GM21390 (cell line): ENCODE results near the gene SBK1.
"Not testable (repeated sequence)": the region's sequence is repeated elsewhere in the genome, so short reads cannot be mapped to it uniquely, and the experiment has no call there.

Experiments used
- ATAC-seq: cut with Tn5 transposase; IDR thresholded peaks from one replicate; pipeline ENCODE4 v1.9.1; 2021; ENCODE audit not compliant: unreplicated experiment

SBK1 gene

DNA sequence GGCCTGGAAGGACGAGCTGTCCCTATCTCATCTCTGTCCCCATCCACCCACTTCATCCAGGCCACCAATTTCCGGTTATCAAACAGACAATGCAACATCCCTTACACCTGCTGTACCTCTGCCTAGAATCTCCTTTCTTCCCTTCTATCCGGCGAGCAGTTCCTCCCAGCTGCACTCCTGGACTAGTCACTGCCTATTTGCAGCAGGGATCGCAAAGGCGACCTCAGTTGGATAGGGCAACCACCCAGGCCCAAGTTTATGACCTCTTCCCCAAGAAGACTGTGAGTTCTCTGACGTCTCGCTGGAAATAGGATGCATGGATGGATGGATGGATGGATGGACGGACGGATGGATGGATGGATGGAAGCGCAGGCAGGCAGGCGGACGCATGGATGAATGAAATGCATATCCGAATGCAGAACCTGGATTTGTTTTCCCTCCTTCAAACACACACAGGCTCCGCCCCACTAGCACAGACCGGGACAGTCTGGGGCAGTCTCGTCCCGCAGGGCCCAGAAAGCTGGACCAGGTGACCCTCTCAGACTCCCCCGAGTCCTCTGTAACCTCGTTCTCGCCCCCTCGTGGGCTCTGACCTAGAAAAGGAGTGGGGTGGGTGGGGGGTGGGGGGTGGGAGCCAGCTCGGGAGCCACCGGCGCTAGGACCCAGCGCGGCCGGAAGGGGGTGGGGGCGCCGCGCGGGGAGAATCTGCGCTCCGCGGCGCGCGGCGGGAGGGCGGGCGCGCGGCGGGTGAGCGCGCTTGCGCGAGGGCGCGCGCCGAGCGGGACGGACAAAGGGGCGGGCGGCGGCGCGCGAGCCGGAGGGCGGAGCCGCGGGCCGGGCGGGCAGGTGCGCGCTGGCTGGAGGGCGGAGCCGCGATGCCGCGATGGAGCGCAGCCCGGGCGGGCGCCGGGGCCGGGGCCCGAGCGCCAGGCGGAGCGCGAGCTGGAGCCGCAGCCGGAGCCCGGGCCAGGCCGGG lies at the start of gene SBK1:
TSS of gene SBK1 (plus strand) at position 875 of the 976 bp plus-strand sequence. CDS start 24,867 bp downstream, outside the sequence.
- ATAC-seq = peak; percentile 89

DNA sequence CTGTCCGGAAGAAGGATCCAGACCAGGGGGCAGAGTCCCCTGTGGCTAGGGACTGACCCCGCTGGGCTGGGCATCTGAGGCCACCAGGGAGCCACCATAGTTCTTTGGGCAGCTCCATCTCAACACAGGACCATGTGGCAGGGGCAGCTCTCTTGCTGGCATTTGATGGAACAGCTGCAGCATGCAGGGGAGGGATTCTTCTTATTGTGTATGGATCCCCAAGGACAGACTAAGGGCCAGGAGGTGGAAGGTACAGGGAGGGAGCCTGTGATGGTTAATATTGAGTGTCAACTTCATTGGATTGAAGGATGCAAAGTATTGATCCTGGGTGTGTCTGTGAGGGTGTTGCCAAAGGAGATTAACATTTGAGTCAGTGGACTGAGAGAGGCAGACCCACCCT lies 42.8 kb upstream of the SBK1 start:
- ATAC-seq = not testable (repeated sequence)

DNA sequence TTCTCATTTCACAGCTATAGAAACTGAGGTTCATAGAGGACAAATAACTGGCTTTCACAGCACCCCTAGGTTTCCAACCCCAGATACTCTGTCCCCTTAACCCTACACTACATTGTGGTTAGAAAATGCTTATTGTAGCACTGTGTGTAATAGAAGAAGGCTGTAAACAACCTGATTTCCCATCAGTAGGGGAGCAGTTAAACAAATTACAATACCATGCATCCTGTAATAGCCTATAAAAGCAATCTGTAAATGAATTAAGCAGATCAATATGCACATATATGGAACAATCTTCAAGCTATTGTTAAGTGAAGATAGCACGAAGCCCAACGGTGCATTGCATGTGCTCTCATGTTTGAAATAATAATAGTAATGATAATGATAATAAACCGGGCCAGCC lies 41.3 kb upstream of the SBK1 start:
- no peak for ATAC-seq

DNA sequence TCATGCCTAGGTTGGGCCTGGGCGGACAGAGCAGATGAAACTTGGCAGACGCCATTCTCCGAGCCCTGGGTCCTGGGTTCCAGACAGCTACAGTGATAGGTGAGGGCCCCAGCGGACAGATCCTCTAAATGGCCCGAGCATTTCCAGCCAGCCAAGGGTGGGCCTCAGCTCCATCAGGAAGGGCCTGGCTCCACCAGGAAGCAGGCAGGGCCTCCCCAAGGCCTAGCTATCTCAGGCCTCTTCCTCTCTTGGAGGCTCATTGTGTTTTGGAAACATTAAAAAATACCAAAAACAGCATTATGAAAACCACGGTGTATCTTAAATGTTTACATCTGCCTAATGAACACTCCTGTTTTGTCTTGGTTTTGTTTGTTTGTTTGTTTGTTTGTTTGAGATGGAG lies 38.2 kb upstream of the SBK1 start:
- ATAC-seq = no peak

DNA sequence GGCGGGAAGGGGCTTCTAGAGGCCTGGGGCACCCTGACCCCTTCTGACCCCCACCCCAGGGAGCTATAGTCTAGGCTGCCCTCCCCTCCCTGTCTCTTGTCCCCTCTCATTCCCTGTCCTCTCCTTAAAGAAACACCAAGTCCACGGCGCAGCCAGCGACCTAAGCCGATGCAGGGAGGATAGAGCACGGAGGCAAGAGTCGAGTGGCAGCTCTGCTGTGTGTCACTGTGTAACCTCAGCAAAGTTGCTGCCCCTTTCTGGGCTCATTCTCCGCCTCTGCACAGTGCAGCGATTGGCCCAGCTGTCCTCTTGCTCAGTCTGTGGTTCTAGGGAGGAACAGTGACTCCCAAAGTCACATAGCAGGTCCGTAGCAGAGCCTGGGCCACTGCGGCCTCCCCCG lies 36.5 kb upstream of the SBK1 start:
- no peak for ATAC-seq

DNA sequence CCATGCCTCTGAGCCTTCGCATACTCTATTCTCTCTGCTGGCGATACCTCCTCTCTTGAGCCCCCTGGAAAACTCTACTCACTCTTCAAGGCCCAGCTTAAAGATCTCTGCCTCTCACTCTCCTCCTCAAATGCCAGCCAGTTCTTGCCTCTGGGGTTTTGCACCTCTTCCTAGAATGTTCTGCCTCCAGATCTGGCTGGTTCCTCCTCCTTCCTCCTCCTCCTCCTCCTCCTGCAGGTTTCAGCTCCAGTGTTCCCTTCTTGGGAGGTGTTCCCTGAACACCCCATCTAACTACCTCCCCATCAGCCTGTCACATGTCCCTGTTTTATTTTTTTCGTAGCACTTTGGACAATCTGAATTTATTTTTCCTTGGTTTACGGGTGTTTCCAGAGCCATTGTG lies 35.1 kb upstream of the SBK1 start:
- no peak for ATAC-seq

DNA sequence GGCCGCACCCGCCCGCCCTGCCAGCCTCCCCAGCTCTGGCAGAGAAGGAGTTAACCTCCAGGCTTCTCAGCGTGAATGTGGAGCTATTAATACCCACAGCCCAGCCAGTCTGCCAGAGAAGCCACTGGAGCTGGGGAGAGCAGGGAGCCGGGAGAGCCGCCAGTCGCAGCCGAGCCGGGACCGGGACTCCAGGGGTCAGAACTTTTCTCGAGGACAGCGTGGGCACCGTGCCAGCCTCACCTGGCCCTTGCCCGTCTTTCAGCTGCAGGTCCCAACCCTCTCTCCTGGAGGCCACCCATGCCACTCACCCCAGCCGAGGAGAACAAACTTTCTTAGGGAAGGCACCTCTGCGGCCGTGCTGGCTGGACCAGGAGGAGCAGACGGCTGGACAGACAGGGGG lies 33.8 kb upstream of the SBK1 start:
- no peak for ATAC-seq

DNA sequence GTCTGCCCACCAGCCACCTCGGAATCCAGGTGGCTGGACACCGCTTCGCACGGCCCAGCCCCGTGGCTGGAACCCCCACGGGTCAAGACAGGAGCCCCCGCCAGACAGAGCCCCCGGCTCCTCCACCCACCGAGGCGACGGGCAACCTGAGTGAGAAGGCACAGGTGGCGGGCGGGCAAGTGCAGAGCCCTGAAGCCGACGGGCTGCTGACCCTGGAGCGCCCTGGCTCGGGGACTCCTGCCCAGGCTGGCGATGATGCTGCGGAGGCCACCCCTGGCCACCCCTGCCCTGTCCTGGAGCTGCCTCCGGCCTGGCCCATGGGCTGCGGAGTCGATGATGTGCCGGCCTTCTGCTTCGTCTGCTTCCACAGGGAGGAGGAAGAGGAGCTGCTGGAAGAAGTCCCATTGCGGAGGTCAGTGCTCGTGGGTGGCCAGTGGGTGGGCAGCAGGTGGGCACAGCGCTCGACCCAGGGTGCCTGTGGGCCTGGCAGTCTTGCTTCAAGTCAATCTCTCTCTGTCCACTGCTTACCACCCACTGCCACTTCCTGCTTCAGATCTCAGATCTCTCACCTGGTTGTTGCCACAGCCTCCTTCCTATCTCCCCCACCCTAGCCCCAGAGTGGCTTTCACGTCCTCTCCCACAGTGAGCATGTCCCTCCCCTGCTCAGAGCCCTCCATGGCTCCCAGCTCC lies 33.1 kb upstream of the SBK1 start:
- no peak for ATAC-seq

DNA sequence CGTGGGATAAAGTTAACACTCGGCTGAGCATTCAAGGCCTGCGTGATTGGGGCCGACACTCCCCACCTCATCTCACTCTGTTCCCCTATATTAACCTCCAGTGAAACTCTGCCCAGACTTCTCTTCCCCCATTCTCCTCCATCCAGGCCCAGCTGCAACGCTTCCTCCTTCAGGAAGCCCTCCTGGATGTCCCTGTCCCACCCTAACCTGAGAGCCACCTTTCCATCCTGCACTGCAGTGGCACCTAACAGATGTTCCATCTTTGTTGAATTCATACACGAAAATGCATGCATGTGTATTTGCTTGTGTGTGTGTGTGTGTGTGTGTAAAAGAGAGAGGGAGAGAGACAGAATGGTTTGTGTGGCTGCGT lies 32.6 kb upstream of the SBK1 start:
- ATAC-seq = no peak

DNA sequence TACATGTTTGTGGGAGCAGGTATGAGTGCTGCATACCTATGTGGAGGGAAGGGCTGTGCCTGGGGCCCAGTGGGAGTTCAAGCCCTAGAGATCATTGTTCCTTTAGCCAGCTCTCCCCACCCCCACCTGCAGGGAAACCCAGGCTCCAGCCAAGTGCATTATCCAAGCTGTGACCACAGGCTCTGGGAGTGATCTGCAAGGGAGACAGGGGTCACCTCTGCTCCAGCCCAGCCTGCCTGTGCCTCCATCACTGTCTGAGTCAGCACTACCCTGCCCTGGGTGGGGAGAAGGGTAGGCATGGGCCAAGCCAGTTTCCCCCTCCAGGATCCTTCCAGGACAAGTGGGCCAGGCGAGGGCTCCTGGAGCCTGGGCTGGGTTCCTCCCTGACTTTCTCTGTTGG lies 32.1 kb upstream of the SBK1 start:
- ATAC-seq = no peak

DNA sequence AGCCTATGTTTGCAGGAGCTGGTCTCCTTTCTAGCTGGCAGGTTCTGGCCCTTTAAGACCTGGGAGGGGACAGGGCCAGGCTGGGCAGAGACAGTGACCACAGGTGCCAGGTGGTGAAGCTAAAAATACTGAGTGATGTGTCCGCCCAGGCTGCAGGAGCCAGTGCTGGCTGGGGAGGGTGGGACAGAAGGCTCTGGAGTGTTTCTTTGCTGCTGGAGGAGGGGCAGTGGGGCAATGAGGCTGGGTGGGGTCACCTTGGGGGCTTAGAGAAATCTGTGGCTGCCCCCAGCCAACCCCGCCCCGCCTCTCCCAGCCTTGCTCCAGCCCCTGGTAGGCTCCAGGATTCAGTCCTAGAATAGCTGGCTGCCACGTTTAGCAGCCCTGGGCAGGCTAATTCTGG lies 30.4 kb upstream of the SBK1 start:
- no peak for ATAC-seq

DNA sequence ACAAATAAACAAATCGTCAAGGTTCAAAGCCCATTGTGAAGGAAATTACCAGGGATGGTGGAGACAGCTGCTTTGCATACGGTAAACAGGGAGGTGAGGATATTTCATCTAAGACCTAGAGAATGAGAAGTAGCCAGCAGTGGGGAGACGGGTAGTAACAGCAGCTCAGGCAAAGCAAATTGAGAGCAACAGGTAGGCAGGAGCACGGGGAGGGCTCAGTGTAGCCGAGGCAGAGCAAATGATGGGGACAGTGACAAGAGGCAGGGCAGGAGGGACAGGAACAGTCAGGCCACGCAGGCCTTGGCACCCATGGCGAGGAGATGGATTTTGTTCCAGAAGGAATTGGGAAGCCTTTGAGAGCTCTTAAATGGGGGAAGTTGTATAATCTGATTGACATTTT lies 29.0 kb upstream of the SBK1 start:
- no peak for ATAC-seq

DNA sequence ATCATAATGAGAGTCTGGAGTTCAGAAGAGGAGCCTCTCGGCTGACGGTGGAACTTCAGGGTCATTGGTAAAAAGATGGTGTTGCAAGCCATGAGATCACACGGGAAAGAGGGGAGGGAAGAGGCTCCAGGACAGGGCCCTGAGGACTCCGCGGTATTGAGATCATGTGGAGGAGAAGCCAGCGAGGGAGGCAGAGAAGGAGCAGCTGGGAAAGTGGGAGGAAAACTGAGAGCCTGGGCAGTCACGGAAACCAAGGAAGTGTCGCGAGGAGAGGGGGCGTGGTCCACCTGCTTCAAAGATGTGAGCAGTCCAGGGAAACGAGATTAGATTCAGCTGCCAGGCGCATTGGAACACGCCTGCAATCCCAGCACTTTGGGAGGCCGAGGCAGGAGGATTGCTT lies 27.7 kb upstream of the SBK1 start:
- ATAC-seq = no peak

DNA sequence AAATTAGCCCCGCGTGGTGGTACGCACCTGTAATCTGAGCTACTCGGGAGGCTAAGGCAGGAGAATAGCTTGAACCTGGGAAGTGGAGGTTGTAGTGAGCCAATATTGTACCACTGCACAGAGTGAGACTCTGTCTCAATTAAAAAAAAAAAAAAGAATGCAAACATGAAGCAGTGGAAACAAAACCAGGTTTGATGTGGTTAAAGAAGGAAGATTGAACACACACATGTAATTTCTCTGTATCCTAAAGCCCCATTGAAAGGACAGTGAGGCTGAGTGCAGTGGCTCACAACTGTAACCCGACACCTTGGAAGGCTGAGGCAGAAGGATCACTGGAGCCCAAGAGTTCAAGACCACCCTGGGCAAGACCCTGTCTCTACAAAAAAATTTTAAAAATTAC lies 26.5 kb upstream of the SBK1 start:
- no peak for ATAC-seq

DNA sequence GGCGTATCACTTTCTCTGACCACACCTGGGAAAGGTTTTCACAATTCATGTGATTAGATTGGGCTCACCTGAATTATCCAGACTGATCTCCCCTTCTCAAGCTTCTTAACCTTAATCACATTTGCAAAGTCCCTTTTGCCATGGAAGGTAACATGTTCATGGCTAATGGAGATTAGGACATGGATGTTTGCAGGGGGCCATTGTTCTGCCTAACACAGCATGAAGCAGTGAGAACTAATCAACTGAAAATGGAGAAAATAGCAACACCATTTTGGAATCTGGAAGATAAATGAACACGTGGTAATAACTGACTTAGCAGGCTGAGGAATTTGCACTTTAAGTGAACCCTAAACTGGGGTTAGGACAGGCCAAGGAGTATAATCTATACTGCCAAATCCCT lies 25.0 kb upstream of the SBK1 start:
- ATAC-seq = no peak

DNA sequence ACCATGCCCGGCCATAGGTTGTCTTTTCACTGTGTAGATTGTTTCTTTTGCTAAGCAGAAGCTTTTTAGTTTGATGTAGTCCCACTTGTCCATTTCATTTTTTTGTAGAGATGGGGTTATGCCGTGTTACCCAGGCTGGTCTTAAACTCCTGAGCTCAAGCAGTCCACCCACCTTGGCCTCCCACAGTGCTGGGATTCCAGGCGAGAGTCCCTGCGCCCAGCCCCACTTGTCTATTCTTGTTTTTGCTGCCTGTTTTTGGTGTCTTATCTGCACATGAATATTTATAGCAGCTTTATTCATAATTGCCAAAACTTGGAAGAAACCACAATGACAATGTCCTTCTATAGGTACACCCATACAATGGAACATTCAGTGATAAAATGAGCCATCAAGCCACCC lies 18.8 kb upstream of the SBK1 start:
- no peak for ATAC-seq

DNA sequence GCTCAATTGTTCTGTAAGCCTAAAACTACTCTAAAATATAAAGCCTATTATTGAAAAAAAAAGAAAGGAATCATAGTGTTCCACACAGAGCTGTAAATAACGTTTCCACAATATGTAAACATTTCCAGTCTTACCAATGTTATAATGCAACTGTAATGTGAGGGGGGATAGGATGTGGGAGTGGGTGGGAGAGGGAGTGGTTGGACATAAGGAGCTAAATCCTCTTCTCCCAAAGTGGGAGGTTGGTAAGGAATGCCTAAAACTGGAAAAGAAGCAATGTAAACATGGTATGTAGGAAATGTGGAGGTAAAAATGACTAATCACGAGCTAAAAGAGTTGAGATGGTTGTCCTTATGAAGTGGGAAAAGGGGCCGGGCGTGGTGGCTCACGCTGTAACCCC lies 17.6 kb upstream of the SBK1 start:
- ATAC-seq = no peak

DNA sequence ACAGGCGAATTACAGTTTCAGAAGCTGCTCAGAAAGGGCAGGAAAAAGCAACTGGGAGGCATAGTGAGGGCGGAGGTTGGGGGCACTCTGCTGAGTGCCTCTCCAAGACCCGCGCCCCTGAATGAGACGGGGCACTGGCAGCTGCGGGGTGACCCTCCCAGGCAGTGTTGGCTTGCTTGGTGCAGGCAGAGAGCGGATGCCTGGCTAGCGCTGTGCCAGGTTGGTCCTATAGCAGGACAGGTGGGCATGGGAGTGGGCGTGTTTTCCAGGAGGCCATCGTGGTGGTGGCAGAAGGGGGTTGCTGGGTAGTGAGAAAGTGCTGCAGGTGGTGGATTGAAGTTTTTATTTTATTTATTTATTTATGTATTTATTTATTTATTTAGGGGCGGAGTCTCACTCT lies 16.0 kb upstream of the SBK1 start:
- ATAC-seq = no peak

DNA sequence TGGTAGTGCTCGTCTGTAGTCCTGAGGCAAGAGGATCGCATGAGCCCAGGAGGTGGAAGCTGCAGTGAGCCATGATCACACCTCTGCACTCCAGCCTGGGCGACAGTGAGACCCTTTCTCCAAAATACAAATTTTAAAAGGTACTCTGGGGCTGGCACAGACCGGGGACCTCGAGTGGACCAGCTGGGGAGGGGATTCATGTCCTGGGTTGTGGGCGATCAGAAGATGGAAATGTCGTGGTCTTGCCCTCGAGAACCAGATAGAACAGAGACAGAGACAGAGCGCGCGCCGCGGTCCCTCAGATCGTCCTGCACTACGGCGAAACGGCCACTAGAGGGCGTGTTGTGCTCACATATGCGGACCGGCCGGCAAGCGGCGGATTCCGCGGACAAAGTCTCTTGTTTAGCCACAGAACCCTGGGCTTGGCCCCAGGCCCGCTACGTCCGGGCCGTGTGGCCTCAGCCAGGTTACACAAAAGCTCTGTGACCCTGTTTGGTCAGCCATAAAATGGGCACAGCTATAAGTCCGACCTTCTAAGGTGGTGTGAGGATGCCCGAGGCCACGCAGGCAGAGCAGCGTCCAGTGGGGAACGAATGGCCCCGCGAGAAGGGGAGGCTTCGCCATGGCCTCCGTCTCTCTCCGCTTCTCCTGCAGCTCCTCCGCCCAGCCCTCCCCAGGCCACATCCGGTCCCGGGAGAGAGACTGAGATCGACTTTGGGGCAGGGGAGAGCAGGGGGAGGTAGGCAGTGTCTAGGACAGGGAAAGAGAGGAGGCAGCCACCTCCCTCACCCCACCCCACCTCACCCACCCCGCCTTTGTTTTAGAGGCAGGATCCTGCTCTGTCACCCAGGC lies 14.6 kb upstream of the SBK1 start:
- no peak for ATAC-seq

DNA sequence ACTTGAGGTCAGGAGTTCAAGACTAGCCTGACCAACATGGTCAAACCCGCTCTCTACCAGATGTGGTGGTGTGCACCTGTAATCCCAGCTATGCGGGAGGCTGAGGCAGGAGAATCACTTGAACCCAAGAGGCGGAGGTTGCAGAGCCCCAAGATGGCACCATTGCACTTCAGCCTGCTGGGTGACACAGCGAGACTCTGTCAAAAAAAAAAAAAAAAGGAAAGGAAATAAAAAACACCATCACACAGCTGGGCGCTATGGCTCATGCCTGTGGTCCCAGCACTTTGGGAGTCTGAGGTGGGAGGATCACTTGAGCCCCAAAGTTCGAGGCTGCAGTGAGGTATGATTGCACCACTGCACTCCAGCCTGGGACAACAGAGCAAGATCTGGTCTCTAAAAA lies 13.3 kb upstream of the SBK1 start:
- ATAC-seq = no peak
